Measurements from ENCODE around the gene MARCHF10. TPM values are rescaled to one million over a fixed set of nuclear protein-coding genes. Genes with fewer than 3 reads are reported as not detected.

Gene MARCHF10
- total RNA-seq, 1 experiment from 2014 or later: not detected

DNA sequence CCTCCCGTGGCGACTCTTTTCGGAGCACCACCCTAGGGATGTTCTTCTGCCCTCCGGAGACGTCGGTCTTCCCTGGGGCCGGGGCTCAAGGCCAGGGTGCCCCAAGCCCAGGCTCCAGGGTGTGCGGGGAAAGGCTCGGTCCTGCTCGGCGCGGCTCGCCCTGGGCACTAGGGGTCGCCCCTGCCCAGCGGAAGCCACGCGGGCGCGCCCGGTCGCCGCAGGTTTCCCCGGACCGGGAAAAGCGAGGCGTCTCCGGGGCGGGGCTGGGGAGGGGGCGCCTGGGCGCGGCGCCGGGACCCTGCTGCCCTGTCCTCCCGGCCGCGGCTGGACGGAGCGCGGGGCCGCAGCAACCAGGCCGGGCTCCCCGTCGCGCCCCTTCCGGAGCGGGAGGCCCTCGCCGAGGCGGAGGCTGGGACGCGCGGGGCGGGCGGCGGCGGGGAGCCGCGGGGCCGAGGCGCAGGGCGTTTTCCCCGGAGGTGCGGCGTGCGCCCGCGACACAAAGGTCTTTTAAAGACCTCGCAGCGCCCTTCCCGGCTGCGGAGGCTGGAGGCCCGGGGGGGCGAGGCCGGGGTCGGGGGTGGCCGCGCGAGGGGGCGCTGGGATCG is 104.2 kb downstream of the MARCHF10 start:
- H3K4me1 ChIP-seq (ENCODE audit: control insufficient read depth in 1 of 2, insufficient read depth in 2 of 2, low read length in 2 of 2): peaks cover 18 to 32% of the 10 kb centered on the region in 2 experiments
- no peaks in the 10 kb centered on the region for H3K79me2 ChIP-seq (ENCODE audit: insufficient read depth, low read length)

More for the DNA sequence above, 104.2 kb downstream of the MARCHF10 start:
- TF ChIP-seq, protein P1, sequence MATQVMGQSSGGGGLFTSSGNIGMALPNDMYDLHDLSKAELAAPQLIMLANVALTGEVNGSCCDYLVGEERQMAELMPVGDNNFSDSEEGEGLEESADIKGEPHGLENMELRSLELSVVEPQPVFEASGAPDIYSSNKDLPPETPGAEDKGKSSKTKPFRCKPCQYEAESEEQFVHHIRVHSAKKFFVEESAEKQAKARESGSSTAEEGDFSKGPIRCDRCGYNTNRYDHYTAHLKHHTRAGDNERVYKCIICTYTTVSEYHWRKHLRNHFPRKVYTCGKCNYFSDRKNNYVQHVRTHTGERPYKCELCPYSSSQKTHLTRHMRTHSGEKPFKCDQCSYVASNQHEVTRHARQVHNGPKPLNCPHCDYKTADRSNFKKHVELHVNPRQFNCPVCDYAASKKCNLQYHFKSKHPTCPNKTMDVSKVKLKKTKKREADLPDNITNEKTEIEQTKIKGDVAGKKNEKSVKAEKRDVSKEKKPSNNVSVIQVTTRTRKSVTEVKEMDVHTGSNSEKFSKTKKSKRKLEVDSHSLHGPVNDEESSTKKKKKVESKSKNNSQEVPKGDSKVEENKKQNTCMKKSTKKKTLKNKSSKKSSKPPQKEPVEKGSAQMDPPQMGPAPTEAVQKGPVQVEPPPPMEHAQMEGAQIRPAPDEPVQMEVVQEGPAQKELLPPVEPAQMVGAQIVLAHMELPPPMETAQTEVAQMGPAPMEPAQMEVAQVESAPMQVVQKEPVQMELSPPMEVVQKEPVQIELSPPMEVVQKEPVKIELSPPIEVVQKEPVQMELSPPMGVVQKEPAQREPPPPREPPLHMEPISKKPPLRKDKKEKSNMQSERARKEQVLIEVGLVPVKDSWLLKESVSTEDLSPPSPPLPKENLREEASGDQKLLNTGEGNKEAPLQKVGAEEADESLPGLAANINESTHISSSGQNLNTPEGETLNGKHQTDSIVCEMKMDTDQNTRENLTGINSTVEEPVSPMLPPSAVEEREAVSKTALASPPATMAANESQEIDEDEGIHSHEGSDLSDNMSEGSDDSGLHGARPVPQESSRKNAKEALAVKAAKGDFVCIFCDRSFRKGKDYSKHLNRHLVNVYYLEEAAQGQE (IDR thresholded peaks at IDR 0.05; ENCODE audit: low read depth): no peak
- TF ChIP-seq RAD21 (IDR thresholded peaks at IDR 0.05; ENCODE audit: low read depth) (peak; percentile 97), EZH2phosphoT487 (IDR thresholded peaks at IDR 0.05; ENCODE audit: borderline replicate concordance) (no peak), SIN3A (IDR thresholded peaks at IDR 0.05; ENCODE audit: low read depth) (no peak), SP1 (IDR thresholded peaks at IDR 0.05; ENCODE audit: low read depth) (no peak), FOSL1 (IDR thresholded peaks at IDR 0.05; ENCODE audit: low read depth) (no peak), EGR1 (IDR thresholded peaks at IDR 0.05; ENCODE audit: low read depth) (no peak), POLR2A (IDR thresholded peaks at IDR 0.05; ENCODE audit: borderline replicate concordance, extremely low read depth, insufficient read depth, insufficient read length) (no peak), CBX3 (IDR thresholded peaks at IDR 0.05; ENCODE audit: low read depth) (no peak), YY1 (IDR thresholded peaks at IDR 0.05; ENCODE audit: extremely low read depth, insufficient replicate concordance, low read depth, low read length) (no peak), CEBPB (IDR thresholded peaks at IDR 0.05; ENCODE audit: low read depth) (no peak), ZFX (IDR thresholded peaks at IDR 0.05) (peak; percentile 59; the same call in 1 of the 2 replicates), POLR2AphosphoS5 (IDR thresholded peaks at IDR 0.05; ENCODE audit: low read depth, low read length) (no peak; the same call in 1 of the 2 replicates), JUND (IDR thresholded peaks at IDR 0.05) (no peak)
- TF ChIP-seq, protein P2, sequence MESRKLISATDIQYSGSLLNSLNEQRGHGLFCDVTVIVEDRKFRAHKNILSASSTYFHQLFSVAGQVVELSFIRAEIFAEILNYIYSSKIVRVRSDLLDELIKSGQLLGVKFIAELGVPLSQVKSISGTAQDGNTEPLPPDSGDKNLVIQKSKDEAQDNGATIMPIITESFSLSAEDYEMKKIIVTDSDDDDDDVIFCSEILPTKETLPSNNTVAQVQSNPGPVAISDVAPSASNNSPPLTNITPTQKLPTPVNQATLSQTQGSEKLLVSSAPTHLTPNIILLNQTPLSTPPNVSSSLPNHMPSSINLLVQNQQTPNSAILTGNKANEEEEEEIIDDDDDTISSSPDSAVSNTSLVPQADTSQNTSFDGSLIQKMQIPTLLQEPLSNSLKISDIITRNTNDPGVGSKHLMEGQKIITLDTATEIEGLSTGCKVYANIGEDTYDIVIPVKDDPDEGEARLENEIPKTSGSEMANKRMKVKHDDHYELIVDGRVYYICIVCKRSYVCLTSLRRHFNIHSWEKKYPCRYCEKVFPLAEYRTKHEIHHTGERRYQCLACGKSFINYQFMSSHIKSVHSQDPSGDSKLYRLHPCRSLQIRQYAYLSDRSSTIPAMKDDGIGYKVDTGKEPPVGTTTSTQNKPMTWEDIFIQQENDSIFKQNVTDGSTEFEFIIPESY (IDR thresholded peaks at IDR 0.05; ENCODE audit: extremely low read depth, insufficient replicate concordance, low read length): no peak
- TF ChIP-seq, protein P3, sequence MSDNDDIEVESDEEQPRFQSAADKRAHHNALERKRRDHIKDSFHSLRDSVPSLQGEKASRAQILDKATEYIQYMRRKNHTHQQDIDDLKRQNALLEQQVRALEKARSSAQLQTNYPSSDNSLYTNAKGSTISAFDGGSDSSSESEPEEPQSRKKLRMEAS (IDR thresholded peaks at IDR 0.05): peak; percentile 50; the same call in 1 of the 2 replicates
- TF ChIP-seq, protein P4, sequence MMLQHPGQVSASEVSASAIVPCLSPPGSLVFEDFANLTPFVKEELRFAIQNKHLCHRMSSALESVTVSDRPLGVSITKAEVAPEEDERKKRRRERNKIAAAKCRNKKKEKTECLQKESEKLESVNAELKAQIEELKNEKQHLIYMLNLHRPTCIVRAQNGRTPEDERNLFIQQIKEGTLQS (IDR thresholded peaks at IDR 0.05): no peak
- TF ChIP-seq, protein P5, sequence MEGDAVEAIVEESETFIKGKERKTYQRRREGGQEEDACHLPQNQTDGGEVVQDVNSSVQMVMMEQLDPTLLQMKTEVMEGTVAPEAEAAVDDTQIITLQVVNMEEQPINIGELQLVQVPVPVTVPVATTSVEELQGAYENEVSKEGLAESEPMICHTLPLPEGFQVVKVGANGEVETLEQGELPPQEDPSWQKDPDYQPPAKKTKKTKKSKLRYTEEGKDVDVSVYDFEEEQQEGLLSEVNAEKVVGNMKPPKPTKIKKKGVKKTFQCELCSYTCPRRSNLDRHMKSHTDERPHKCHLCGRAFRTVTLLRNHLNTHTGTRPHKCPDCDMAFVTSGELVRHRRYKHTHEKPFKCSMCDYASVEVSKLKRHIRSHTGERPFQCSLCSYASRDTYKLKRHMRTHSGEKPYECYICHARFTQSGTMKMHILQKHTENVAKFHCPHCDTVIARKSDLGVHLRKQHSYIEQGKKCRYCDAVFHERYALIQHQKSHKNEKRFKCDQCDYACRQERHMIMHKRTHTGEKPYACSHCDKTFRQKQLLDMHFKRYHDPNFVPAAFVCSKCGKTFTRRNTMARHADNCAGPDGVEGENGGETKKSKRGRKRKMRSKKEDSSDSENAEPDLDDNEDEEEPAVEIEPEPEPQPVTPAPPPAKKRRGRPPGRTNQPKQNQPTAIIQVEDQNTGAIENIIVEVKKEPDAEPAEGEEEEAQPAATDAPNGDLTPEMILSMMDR (IDR thresholded peaks at IDR 0.05 in 2 of 3, conservative IDR thresholded peaks at IDR 0.05 in 1 of 3; ENCODE audit: borderline replicate concordance in 1 of 3, insufficient read depth in 1 of 3, low read depth in 2 of 3, low read length in 2 of 3): peak; percentile 76 to 94 (median 91)
- DNase-seq (ENCODE audit: low read depth, low spot score) (no peak), ATAC-seq (peak; percentile 93)
- Histone ChIP-seq H3K9me3 (ENCODE audit: control insufficient read depth in 1 of 2, insufficient read depth in 1 of 2, low read depth in 1 of 2, low read length in 2 of 2) (peaks cover 4 to 15% of the 10 kb centered on the region in 2 experiments; a peak in 2 of 4 replicates), H3K27me3 (ENCODE audit: insufficient read depth, low read length) (no peaks in the 10 kb centered on the region), H3K4me2 (ENCODE audit: low read length) (peak overlapping the region; percentile 98), H3K9ac (ENCODE audit: low read length) (peak overlapping the region; percentile 68), H3K27ac (ENCODE audit: low read depth, low read length) (peak overlapping the region; percentile 39; the same call in 1 of the 2 replicates), H4K20me1 (ENCODE audit: insufficient read depth) (no peaks in the 10 kb centered on the region), H3K36me3 (ENCODE audit: control insufficient read depth in 1 of 2, insufficient read depth in 2 of 2, low read length in 2 of 2) (no peaks in the 10 kb centered on the region), H3K4me3 (replicated peaks in 1 of 2; ENCODE audit: low read depth in 1 of 2, low read length in 2 of 2) (peak overlapping the region; percentile 48 to 63), H2AFZ (ENCODE audit: low read depth, low read length, poor library complexity, severe bottlenecking) (peak overlapping the region; percentile 96), H3K9me2 (ENCODE audit: insufficient read depth) (no peaks in the 10 kb centered on the region)
- RAD21 ChIA-PET (ENCODE audit: low non-redundant PET in 1 of 2, low total read pairs in 2 of 2, uncharacterized antibody in 2 of 2, unreplicated experiment in 2 of 2): no interaction called here
- CTCF ChIA-PET: interaction anchor here (1.0 to 1.6 kb wide), 5 partner anchors 7 to 721 kb away, joined by 3 to 13 read pairs (median 4); no protein-coding TSS in a partner anchor
- no TSS peak for BruUV-seq (replicated peaks)
- intact Hi-C loops (cut with micrococcal nuclease): loop anchor here (1.0 to 5.0 kb wide), 4 partner anchors 264 to 702 kb away; no protein-coding TSS in a partner anchor
- POLR2A ChIA-PET: no interaction called here
